Measurements from ENCODE around the gene UXT.

UXT gene

DNA sequence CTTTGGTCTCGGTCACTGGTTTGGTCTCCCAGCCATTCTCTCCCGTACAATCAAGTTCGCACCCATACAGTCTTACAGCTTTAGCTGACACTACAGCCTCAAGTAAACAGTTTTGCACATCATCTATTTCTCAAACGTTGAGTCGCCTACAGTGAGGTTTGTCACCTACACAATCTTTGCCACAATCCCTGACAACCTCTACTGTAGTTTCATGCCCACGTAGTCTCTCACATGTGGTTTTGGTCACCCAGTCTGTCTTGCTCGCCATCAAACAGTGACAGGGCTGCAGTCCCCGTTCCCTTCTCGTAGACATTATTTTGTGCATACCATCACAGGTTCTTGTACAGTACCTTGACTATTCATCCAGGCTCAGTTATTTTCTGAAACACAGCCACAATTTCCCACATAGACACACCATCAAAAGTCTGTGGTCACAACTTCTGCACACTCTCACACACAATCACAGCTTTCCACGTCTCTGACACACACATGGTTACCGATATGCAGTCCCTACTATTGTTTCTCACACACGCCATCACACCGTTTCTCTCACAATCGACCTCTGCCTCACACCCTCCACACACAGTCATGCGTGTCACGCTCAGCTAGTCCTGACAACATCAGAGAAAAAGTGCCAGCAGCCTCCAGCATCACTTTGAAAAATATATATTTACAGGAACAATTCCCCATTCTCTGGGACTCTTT lies 24.0 kb downstream of the UXT start:
- ChIA-PET CTCF (no interaction called here), POLR2A (no interaction called here)
- DNase-seq (ENCODE audit: extremely low spot score) = no peak
- TF ChIP-seq TARDBP (IDR thresholded peaks at IDR 0.05) = no peak
- TF ChIP-seq, protein P1, sequence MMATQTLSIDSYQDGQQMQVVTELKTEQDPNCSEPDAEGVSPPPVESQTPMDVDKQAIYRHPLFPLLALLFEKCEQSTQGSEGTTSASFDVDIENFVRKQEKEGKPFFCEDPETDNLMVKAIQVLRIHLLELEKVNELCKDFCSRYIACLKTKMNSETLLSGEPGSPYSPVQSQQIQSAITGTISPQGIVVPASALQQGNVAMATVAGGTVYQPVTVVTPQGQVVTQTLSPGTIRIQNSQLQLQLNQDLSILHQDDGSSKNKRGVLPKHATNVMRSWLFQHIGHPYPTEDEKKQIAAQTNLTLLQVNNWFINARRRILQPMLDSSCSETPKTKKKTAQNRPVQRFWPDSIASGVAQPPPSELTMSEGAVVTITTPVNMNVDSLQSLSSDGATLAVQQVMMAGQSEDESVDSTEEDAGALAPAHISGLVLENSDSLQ (IDR thresholded peaks at IDR 0.05) = no peak
- TF ChIP-seq SP1 (IDR thresholded peaks at IDR 0.05) = no peak
- TF ChIP-seq FOXK2 (IDR thresholded peaks at IDR 0.05) = no peak
- no peak for TF ChIP-seq LEF1 (IDR thresholded peaks at IDR 0.05; ENCODE audit: borderline replicate concordance)
- TF ChIP-seq ZNF384 (IDR thresholded peaks at IDR 0.05) = no peak
- TF ChIP-seq HDGF (IDR thresholded peaks at IDR 0.05; ENCODE audit: borderline replicate concordance) = no peak
- TF ChIP-seq L3MBTL2 (conservative IDR thresholded peaks at IDR 0.05) = no peak
- no peak for TF ChIP-seq FOXM1 (IDR thresholded peaks at IDR 0.05; ENCODE audit: borderline replicate concordance)

DNA sequence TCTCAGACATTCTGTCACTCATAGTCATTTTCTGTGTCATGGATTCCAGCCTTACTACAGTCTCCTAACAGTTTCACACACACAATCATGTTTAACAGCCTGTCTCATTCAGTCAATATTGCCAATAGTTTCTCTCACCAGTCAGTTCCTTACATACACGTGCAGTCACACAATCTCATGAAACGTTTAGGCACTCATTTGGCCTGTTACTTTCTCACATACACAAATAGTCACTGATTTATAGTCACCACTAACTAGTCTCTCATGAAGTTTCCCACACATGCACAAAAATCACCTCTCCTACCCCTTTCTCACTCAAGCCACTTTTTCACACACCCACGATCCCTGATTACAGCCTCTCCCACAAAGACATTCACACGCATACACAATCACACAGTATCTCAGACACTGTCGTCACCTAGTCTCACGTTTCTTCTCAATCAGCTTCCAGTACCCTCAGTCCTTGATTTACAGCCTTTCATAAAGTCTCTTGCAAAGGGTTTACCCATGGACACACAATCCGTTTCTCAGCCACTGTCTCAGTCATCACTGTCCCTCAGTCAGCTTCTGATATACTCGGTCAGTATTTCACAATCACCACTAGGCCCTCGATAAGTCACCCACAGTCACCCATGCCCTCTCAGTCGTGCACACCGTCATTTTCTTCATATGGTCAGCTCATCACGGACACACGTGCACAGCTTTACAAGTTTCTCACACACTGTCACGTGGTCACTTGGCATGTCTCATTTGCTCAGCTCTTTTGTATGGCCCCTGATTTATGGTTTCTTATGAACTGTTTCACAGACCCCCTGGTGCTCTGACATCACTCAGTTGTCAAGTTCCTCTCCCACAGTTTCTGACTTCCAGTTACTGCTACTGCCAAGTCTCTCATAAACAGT lies 25.0 kb downstream of the UXT start:
- DNase-seq (ENCODE audit: extremely low spot score) = no peak
- CTCF ChIA-PET = no interaction called here
- POLR2A ChIA-PET = no interaction called here
- TF ChIP-seq TARDBP (IDR thresholded peaks at IDR 0.05) (0 out of 2 replicates have a peak, but pooled peaks have one; percentile 17), ELF4 (IDR thresholded peaks at IDR 0.05) (no peak)
- TF ChIP-seq, protein P1 (IDR thresholded peaks at IDR 0.05) = peak; percentile 66; the same call in 1 of the 2 replicates

DNA sequence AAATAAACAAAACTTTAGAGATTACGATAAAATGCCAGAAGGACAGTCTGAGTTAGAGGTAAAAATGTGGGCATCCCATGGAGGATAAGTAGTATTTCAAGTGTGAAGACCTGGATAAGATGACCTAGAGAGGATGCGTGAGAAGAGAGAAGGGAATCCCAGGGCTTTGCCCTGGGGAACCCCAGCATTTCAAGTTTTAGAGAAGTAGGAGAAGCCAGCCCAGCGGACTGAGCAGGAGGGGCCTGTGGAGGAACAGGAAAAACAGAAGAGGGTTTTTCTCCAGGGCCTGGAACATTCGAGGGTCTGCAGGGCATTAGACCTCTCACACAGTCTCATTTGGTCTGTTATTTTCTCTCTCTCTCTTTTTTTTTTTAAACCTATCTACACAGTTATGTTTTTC lies 26.3 kb downstream of the UXT start:
- no peak for DNase-seq (ENCODE audit: extremely low spot score)
- ChIA-PET CTCF (no interaction called here), POLR2A (no interaction called here)
- TF ChIP-seq FOXM1 (IDR thresholded peaks at IDR 0.05; ENCODE audit: borderline replicate concordance) (no peak), CTBP1 (IDR thresholded peaks at IDR 0.05; ENCODE audit: borderline replicate concordance) (no peak), ZNF384 (IDR thresholded peaks at IDR 0.05) (no peak), FOXA1 (IDR thresholded peaks at IDR 0.05) (no peak), HDGF (IDR thresholded peaks at IDR 0.05; ENCODE audit: borderline replicate concordance) (no peak), SP1 (IDR thresholded peaks at IDR 0.05) (no peak), TARDBP (IDR thresholded peaks at IDR 0.05) (no peak), ARNT (IDR thresholded peaks at IDR 0.05) (no peak), SUZ12 (IDR thresholded peaks at IDR 0.05) (no peak)

DNA sequence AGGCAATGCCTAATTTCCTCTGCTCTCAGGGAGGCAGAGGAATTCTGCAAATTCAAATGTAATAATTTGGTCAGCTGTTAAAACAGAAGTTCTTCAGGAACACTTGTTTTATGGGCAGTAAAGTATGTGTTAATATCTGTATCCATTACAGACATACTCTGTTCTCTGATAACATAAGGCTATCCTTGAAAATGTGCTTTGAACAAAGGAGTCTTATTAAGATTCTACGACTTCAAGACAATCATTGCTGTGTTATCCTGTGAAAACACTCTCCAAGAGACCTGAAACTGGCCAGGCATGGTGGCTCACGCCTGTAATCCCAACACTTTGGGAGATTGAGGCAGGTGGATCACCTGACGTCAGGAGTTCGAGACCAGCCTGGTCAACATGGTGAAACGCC lies 27.3 kb downstream of the UXT start:
- DNase-seq (ENCODE audit: extremely low spot score) = no peak
- ChIA-PET POLR2A (no interaction called here), CTCF (interaction anchor here (0.7 kb wide), 1 partner anchor 34 kb away, joined by 3 read pairs; no protein-coding TSS in a partner anchor)
- TF ChIP-seq NFRKB (IDR thresholded peaks at IDR 0.05) (no peak), SP1 (IDR thresholded peaks at IDR 0.05) (no peak), FOXM1 (IDR thresholded peaks at IDR 0.05; ENCODE audit: borderline replicate concordance) (no peak), ARNT (IDR thresholded peaks at IDR 0.05) (no peak), BHLHE40 (IDR thresholded peaks at IDR 0.05; ENCODE audit: borderline replicate concordance) (no peak), LEF1 (IDR thresholded peaks at IDR 0.05; ENCODE audit: borderline replicate concordance) (no peak), FOXK2 (IDR thresholded peaks at IDR 0.05) (no peak), HDGF (IDR thresholded peaks at IDR 0.05; ENCODE audit: borderline replicate concordance) (no peak), ZNF384 (IDR thresholded peaks at IDR 0.05) (no peak), L3MBTL2 (conservative IDR thresholded peaks at IDR 0.05) (no peak), TARDBP (IDR thresholded peaks at IDR 0.05) (no peak), FOXA1 (IDR thresholded peaks at IDR 0.05) (no peak), ELF4 (IDR thresholded peaks at IDR 0.05) (no peak), CTBP1 (IDR thresholded peaks at IDR 0.05; ENCODE audit: borderline replicate concordance) (no peak), SUZ12 (IDR thresholded peaks at IDR 0.05) (no peak)
- TF ChIP-seq, protein P1 (IDR thresholded peaks at IDR 0.05) = no peak

DNA sequence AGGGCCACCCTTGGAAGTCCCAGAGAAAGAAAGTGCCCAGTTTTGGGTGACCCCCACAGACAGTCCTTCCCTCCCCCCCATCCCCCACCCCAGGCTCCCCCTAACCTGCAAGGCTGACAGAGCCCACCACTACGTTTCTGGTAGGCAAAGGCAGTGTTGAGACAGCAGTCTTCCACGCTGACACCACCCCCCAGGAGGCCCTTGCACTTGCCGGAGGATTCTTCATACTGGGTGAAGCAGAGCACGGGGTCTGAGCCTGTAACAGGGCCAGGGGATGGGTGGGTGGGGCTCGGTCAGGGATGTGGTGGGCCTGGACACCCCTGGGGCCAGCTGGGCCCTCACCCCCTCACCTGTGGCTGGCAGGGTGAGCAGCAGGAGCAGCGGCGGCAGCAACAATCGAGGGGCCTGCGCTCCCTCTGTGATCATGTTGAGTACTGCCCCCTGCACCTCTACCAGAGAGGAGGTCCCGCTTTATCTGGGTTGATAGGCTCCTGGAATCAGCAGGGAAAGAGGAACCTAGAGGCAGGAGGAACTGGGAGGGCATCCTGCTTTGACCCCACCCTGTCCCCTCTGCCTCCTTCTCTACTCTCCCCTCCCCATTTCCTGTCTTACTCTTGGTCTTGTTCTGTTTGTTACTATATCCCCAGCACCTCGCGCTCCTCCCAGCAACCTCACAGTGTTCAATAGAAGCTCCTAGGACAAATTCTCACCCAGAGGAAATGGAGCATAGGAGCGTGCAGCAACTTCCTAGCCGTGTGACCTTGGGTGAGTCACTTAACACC lies 29.4 kb downstream of the UXT start, which contains the start of gene CFP:
Gene CFP, minus strand, starts transcription at position 512 of the 782 bp plus-strand sequence. Its CDS starts 86 bp downstream, at position 426.
- CTCF ChIA-PET = no interaction called here

More for the DNA sequence above, 29.4 kb downstream of the UXT start, which contains the start of gene CFP:
- no peak for DNase-seq (ENCODE audit: extremely low spot score)
- POLR2A ChIA-PET = interaction anchor here (1.4 kb wide), 1 partner anchor 73 kb away, joined by 4 read pairs; no protein-coding TSS in a partner anchor
- TF ChIP-seq BHLHE40 (IDR thresholded peaks at IDR 0.05; ENCODE audit: borderline replicate concordance) (no peak), FOXA1 (IDR thresholded peaks at IDR 0.05) (no peak), SP1 (IDR thresholded peaks at IDR 0.05) (no peak), FOXM1 (IDR thresholded peaks at IDR 0.05; ENCODE audit: borderline replicate concordance) (no peak), CTBP1 (IDR thresholded peaks at IDR 0.05; ENCODE audit: borderline replicate concordance) (no peak), FOXK2 (IDR thresholded peaks at IDR 0.05) (no peak), L3MBTL2 (conservative IDR thresholded peaks at IDR 0.05) (no peak), HDGF (IDR thresholded peaks at IDR 0.05; ENCODE audit: borderline replicate concordance) (no peak), TARDBP (IDR thresholded peaks at IDR 0.05) (no peak), ELF4 (IDR thresholded peaks at IDR 0.05) (no peak)
- TF ChIP-seq, protein P1 (IDR thresholded peaks at IDR 0.05) = no peak

Measured in HEK293T (cell line).